Brain microvascular endothelial cell (primary cell): ENCODE data around the gene CXCR4.

Experiments used
- DNase-seq: peaks from one replicate; pipeline ENCODE4 v3.0.0-alpha.2; 2020
- H3K27ac ChIP-seq: fragments of 250-450 bp; sonication (Bioruptor Pico); 2 replicates; pipeline ENCODE4 v1.5.1; 2020; ENCODE audit warnings: mild to moderate bottlenecking, moderate library complexity
- H3K27me3 ChIP-seq: fragments of 250-450 bp; sonication (Bioruptor Pico); replicated peaks from 2 replicates; pipeline ENCODE4 v1.5.1; 2020; ENCODE audit warnings: mild to moderate bottlenecking
- H3K36me3 ChIP-seq: fragments of 250-450 bp; sonication (Bioruptor Pico); replicated peaks from 2 replicates; pipeline ENCODE4 v1.5.1; 2020; ENCODE audit warnings: mild to moderate bottlenecking
- H3K4me3 ChIP-seq: 2 replicates; pipeline ENCODE4 v1.5.1; 2011; ENCODE audit warnings: low read depth, mild to moderate bottlenecking, control low read depth, low read length, moderate library complexity
- in situ Hi-C: cut with HindIII; loops from 2 replicates; pipeline ENCODE4 v1.10.0; 2017; ENCODE audit warnings: low sequenced_read_pairs, low pct_ligation_motif_present
- TF ChIP-seq, protein P1 (sequence below): IDR thresholded peaks from 2 replicates; pipeline ENCODE4 v1.5.1; 2011; ENCODE audit warnings: low read depth, mild to moderate bottlenecking, moderate library complexity, low read length, control low read depth, inconsistent platforms; ENCODE audit errors: missing control alignments

The CXCR4 gene

DNA sequence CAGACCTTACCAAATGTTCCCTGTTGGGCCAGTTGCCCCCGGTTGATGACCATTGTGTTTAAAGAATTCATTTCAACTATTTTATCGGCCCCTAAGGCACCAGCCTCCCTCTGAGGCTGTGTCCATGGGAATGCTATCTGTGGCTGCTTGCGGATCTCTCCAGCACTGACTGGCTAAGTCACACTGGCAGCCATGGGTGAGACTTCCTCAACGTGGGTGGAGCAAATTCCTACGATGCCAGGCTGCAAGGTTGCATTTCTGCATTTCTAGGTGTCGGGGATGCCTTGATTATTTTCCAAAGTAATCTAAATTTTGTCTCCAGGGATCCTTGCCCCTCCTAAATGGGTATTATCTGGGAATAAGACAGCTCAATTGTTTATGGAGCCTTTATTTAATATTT lies 6.2 kb downstream of the CXCR4 start:
- no peak overlapping the region for H3K27ac ChIP-seq
- DNase-seq, result no peak
- in situ Hi-C loops, result no loop called here
- H3K36me3 ChIP-seq, result no peaks in the 10 kb centered on the region
- TF ChIP-seq, protein P1, sequence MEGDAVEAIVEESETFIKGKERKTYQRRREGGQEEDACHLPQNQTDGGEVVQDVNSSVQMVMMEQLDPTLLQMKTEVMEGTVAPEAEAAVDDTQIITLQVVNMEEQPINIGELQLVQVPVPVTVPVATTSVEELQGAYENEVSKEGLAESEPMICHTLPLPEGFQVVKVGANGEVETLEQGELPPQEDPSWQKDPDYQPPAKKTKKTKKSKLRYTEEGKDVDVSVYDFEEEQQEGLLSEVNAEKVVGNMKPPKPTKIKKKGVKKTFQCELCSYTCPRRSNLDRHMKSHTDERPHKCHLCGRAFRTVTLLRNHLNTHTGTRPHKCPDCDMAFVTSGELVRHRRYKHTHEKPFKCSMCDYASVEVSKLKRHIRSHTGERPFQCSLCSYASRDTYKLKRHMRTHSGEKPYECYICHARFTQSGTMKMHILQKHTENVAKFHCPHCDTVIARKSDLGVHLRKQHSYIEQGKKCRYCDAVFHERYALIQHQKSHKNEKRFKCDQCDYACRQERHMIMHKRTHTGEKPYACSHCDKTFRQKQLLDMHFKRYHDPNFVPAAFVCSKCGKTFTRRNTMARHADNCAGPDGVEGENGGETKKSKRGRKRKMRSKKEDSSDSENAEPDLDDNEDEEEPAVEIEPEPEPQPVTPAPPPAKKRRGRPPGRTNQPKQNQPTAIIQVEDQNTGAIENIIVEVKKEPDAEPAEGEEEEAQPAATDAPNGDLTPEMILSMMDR, result no peak
- H3K4me3 ChIP-seq, result no peak overlapping the region
- peaks cover 19% of the 10 kb centered on the region for H3K27me3 ChIP-seq

DNA sequence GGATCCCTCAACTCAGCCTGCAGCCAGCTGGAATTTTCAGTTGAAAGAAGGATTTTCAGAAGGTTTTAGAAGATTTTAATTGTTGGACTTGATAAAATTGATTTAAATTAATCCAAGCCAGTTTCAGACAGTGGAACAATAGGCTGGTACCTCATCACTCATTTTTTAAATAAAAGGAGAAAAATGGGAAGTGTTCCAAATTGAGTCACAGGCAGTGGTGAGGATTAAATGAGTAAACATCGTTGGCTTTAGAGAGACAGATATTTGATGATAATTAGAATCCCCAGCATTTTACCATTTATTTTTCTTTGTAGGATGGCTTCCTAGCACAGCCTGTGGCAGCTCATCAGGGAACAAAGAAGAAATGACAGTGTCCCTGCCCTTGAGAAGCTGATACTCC lies 7.4 kb downstream of the CXCR4 start:
- Histone ChIP-seq H3K27me3 (peaks cover 13% of the 10 kb centered on the region), H3K36me3 (no peaks in the 10 kb centered on the region), H3K27ac (no peak overlapping the region), H3K4me3 (no peak overlapping the region)
- in situ Hi-C loops, result no loop called here
- DNase-seq, result no peak
- TF ChIP-seq, protein P1, result no peak

DNA sequence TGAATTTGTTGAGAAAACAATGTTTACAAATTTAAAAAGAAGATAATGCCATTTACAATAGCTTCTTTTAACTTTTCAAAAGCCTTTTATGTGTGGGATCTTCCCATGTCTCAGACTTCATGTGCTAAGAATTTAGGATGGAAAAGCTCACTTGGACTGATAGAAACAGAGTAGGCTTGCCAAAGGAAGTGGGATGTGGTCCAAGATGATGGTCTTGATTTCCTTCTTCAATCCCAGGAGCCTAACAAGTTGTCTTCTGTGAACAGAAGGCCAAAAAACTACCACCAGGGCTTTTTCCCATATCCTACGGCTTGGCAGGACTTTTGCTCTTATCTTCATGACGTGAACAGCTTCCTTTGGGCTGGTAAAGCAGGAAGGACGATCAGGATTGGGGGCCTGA lies 9.5 kb downstream of the CXCR4 start:
- no peak overlapping the region for H3K27ac ChIP-seq
- H3K36me3 ChIP-seq, result no peaks in the 10 kb centered on the region
- no peak for DNase-seq
- TF ChIP-seq, protein P1, result no peak
- peaks cover 4% of the 10 kb centered on the region for H3K27me3 ChIP-seq
- no peak overlapping the region for H3K4me3 ChIP-seq
- in situ Hi-C loops, result no loop called here

DNA sequence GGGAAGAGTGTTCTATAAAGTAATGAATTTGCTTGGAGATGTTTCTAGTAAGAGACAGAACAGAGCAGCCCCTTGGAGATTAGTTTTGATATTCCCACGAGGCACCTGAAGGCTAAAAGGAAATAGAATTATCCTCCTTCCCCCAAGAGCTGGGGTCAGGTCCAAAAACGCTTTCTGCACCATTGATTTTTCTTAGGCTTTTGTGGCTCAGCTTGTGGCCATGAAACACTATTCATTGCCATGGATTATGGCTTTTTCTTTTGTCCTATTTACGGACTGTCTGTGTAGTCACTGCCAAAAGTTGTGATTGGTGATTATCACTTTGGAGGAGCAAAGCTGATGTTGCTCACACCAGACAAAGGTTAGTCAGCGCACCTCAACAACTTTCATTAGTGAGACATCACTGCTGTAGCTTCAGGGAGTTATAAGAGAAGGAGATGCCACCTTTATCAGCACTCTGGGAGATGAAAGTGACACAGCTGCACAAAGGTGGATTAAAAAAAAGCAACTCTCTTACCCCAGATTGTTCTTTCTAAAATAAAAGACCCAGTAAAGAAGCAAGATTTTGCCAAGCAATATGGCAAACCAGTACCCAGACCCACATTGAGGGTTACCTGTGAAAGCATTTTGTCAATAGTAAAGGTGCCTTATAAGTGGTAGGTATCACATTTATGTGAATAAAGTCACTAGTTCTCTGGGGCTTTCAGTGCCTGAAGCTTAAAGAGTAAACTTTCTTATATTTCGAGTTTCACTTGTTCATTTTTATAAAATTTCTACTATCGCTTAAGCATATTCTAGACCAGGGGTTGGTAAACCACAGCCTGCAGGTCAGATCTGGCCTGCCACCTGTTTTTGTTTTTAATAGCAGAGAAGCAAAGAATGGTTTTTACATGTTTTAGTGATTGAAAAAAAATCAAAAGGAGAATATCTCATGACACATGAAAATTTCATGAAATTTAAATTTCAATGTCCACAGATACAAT lies 10.6 kb downstream of the CXCR4 start:
- Histone ChIP-seq H3K36me3 (no peaks in the 10 kb centered on the region), H3K27ac (no peak overlapping the region), H3K4me3 (no peak overlapping the region), H3K27me3 (peaks cover 2% of the 10 kb centered on the region)
- no peak for DNase-seq
- TF ChIP-seq, protein P1, result no peak
- in situ Hi-C loops, result no loop called here

DNA sequence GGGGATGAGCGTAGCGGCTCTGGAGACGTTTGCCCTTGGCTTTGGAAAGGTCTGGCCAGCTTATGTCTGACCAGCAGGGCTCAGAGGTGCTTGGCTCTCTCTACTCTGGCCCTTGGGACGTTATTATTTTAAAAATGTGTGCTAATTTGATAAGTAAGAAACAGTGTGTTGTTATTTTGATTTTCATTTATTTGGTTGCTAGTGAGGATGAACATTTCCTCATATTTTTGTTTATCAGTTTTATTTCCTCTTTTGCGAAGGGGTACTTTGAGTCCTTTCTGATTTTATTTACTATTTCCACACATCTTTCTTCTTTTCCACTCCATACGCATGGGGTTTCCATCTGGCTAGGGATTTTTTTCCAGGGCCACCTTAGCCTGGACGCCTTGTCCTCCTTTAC lies 11.4 kb downstream of the CXCR4 start:
- in situ Hi-C loops, result no loop called here
- TF ChIP-seq, protein P1, result no peak
- Histone ChIP-seq H3K4me3 (no peak overlapping the region), H3K36me3 (no peaks in the 10 kb centered on the region), H3K27me3 (peaks cover 2% of the 10 kb centered on the region), H3K27ac (no peak overlapping the region)
- no peak for DNase-seq
